Naive thymus-derived CD8-positive, alpha-beta T cell (primary cell): Measurements from ENCODE around the gene PSMC6. TPM values are rescaled to one million over a fixed set of nuclear protein-coding genes. Genes with fewer than 3 reads are reported as not detected.

Experiments
- ATAC-seq, 2 donors: fragments of 150-1000 bp; cut with Tn5 transposase in 1 of 2; sonication (Bioruptor Pico), chemical (Tn5 transposase) in 1 of 2; 1 replicate in 1 of 2; 2 replicates in 1 of 2; pipeline ENCODE4 v1.10.0; 2021; ENCODE audit warnings: mild to moderate bottlenecking in 2 of 2, moderate library complexity in 2 of 2
- POLR2A ChIA-PET: fragments of 350-600 bp; sonication (Branson Sonifier 250); formaldehyde crosslinking; loops from one replicate; lab custom pipeline; 2021; ENCODE audit warnings: antibody characterized with exemption; lab: Charles Lee
- DNase-seq, 10 donors: peaks; one replicate each; pipeline versions ENCODE4 v3.0.0 to v3.0.0-alpha.2; 2020 to 2022
- H3K27ac Mint-ChIP-seq, 10 donors: one replicate each; pipeline ENCODE4 v1.8.0; 2020 to 2022; ENCODE audit warnings: mild to moderate bottlenecking in 10 of 10, mixed read lengths in 10 of 10, moderate library complexity in 4 of 10, inconsistent platforms in 1 of 10
- H3K27me3 Mint-ChIP-seq, 5 donors: one replicate each; pipeline ENCODE4 v1.8.0; 2021 to 2022; ENCODE audit warnings: mixed read lengths in 5 of 5
- H3K36me3 Mint-ChIP-seq, 3 donors: one replicate each; pipeline ENCODE4 v1.8.0; 2020 to 2022; ENCODE audit warnings: mixed read lengths in 3 of 3, mild to moderate bottlenecking in 2 of 3, inconsistent platforms in 1 of 3
- H3K4me1 Mint-ChIP-seq, 4 donors: one replicate each; pipeline ENCODE4 v1.8.0; 2021 to 2022; ENCODE audit warnings: mixed read lengths in 4 of 4
- H3K4me3 Mint-ChIP-seq, 10 donors: one replicate each; pipeline ENCODE4 v1.8.0; 2020 to 2022; ENCODE audit warnings: mild to moderate bottlenecking in 10 of 10, mixed read lengths in 10 of 10, moderate library complexity in 6 of 10, inconsistent platforms in 1 of 10
- H3K9me3 Mint-ChIP-seq, 9 donors: one replicate each; pipeline ENCODE4 v1.8.0; 2020 to 2022; ENCODE audit warnings: mixed read lengths in 9 of 9, mild to moderate bottlenecking in 3 of 9, inconsistent platforms in 1 of 9, moderate library complexity in 1 of 9
- polyA plus RNA-seq, 3 donors: library from polyadenylated mRNA; unstranded; fragments of 300-500 nt; fragmentation: Illumina TruSeq; gene quantifications; one replicate each; pipeline ENCODE4 v1.2.3, GENCODE V29; 2021
- total RNA-seq, 8 experiments: library from RNA in 2 of 8; stranded (reverse) in 2 of 8; gene quantifications; one replicate each; pipeline ENCODE4 v1.2.3 and lab custom pipeline; 2021 to 2026

The PSMC6 gene
- total and polyA plus RNA-seq, 5 experiments from 2014 or later, result 38.1 to 103 (median 60.1) TPM

GRCh38 chr14:52693532-52693931, 13.5 kb upstream of the PSMC6 start:
- H3K4me1 Mint-ChIP-seq, result peaks cover 28 to 61% (median 55%) of the 10 kb centered on the region in 4 donors
- H3K9me3 Mint-ChIP-seq, result no peaks in the 10 kb centered on the region
- peak overlapping the region; percentile 46 to 98 (median 66) for H3K4me3 Mint-ChIP-seq
- ATAC-seq (no peak), DNase-seq (no peak)
- no peaks in the 10 kb centered on the region for H3K27me3 Mint-ChIP-seq
- peak overlapping the region in 7 of 10 donors; percentile 18 to 95 (median 63) for H3K27ac Mint-ChIP-seq
- POLR2A ChIA-PET, result no interaction called here
- peaks cover 0 to 4% (median 3%) of the 10 kb centered on the region in 3 donors for H3K36me3 Mint-ChIP-seq

- Mint-ChIP-seq H3K9me3 (no peaks in the 10 kb centered on the region), H3K27me3 (no peaks in the 10 kb centered on the region), H3K4me3 (peak overlapping the region; percentile 94 to 100 (median 98)), H3K4me1 (peaks cover 27 to 47% (median 46%) of the 10 kb centered on the region in 4 donors), H3K27ac (peak overlapping the region; percentile 93 to 99 (median 98)), H3K36me3 (peaks cover 0 to 4% (median 3%) of the 10 kb centered on the region in 3 donors)
- DNase-seq (peak; percentile 12 to 81 (median 59)), ATAC-seq (peak; percentile 70 to 74)
- POLR2A ChIA-PET, result interaction anchor here (0.6 to 2.6 kb wide), 16 partner anchors 9 to 458 kb away, joined by 3 to 15 read pairs (median 6); partner anchors contain the start of genes DDHD1, GNPNAT1, PSMC6 and STYX
Observed at GRCh38 chr14:52694761-52695480, 12.1 kb upstream of the PSMC6 start.

- Mint-ChIP-seq H3K4me3 (peak within 1 kb of the TSS; percentile 94 to 100 (median 98)), H3K9me3 (no peaks in the 10 kb centered on the region), H3K27me3 (no peaks in the 10 kb centered on the region), H3K4me1 (peaks cover 23 to 42% (median 41%) of the 10 kb centered on the region in 4 donors), H3K27ac (peak within 1 kb of the TSS; percentile 93 to 99 (median 98)), H3K36me3 (peaks cover 0 to 4% (median 0%) of the 10 kb centered on the region in 3 donors)
- peak; percentile 14 to 72 (median 56) for DNase-seq
- peak; percentile 63 to 74 for ATAC-seq
- POLR2A ChIA-PET, result interaction anchor here (0.6 to 2.6 kb wide), 20 partner anchors 9 to 1886 kb away, joined by 3 to 15 read pairs (median 5); partner anchors contain the start of genes DDHD1, GNPNAT1, GPR137C and PSMC6
Observed at GRCh38 chr14:52695481-52696091, 11.4 kb upstream of the PSMC6 start, which contains the start of gene ERO1A. Gene ERO1A (minus strand): TSS chr14:52695558. CDS start chr14:52695481, 77 bp downstream.

GRCh38 chr14:52700701-52701172, 6.3 kb upstream of the PSMC6 start:
- no peaks in the 10 kb centered on the region for H3K9me3 Mint-ChIP-seq
- H3K36me3 Mint-ChIP-seq, result no peaks in the 10 kb centered on the region
- H3K4me3 Mint-ChIP-seq, result no peak overlapping the region
- DNase-seq (no peak), ATAC-seq (no peak)
- H3K27me3 Mint-ChIP-seq, result no peaks in the 10 kb centered on the region
- H3K4me1 Mint-ChIP-seq, result peaks cover 0 to 6% (median 1%) of the 10 kb centered on the region in 4 donors
- no peak overlapping the region for H3K27ac Mint-ChIP-seq
- POLR2A ChIA-PET, result interaction anchor here (1.2 kb wide), 1 partner anchor 14 kb away, joined by 3 read pairs; no protein-coding TSS in a partner anchor

GRCh38 chr14:52701223-52701622, 5.8 kb upstream of the PSMC6 start:
- Mint-ChIP-seq H3K27ac (peak overlapping the region in 1 of 10 donors; percentile 11), H3K4me3 (no peak overlapping the region), H3K9me3 (no peaks in the 10 kb centered on the region), H3K4me1 (peaks cover 0 to 8% (median 2%) of the 10 kb centered on the region in 4 donors), H3K36me3 (no peaks in the 10 kb centered on the region), H3K27me3 (no peaks in the 10 kb centered on the region)
- POLR2A ChIA-PET, result no interaction called here
- no peak for ATAC-seq
- DNase-seq, result no peak

- Mint-ChIP-seq H3K27ac (no peak overlapping the region), H3K36me3 (peaks cover 0 to 5% (median 3%) of the 10 kb centered on the region in 3 donors), H3K4me1 (peaks cover 12 to 25% (median 20%) of the 10 kb centered on the region in 4 donors), H3K4me3 (no peak overlapping the region), H3K9me3 (peaks cover 0 to 4% (median 0%) of the 10 kb centered on the region in 9 donors), H3K27me3 (no peaks in the 10 kb centered on the region)
- no peak for DNase-seq
- no peak for ATAC-seq
- POLR2A ChIA-PET, result no interaction called here
Observed at GRCh38 chr14:52703225-52703624, 3.8 kb upstream of the PSMC6 start.

GRCh38 chr14:52703664-52704063, 3.3 kb upstream of the PSMC6 start:
- Mint-ChIP-seq H3K9me3 (peaks cover 0 to 4% (median 0%) of the 10 kb centered on the region in 9 donors), H3K27ac (no peak overlapping the region), H3K4me3 (no peak overlapping the region), H3K4me1 (peaks cover 13 to 30% (median 24%) of the 10 kb centered on the region in 4 donors), H3K36me3 (peaks cover 0 to 8% (median 3%) of the 10 kb centered on the region in 3 donors), H3K27me3 (no peaks in the 10 kb centered on the region)
- POLR2A ChIA-PET, result interaction anchor here (1.5 to 1.6 kb wide), 2 partner anchors 8 to 39 kb away, joined by 3 to 15 read pairs; partner anchors contain the start of gene ERO1A
- DNase-seq, result no peak
- no peak for ATAC-seq

GRCh38 chr14:52706286-52706685, 714 bp upstream of the PSMC6 start:
- Mint-ChIP-seq H3K27me3 (no peaks in the 10 kb centered on the region), H3K9me3 (peaks cover 0 to 4% (median 0%) of the 10 kb centered on the region in 9 donors), H3K27ac (peak overlapping the region; percentile 95 to 99 (median 97)), H3K4me1 (peaks cover 16 to 41% (median 31%) of the 10 kb centered on the region in 4 donors), H3K4me3 (peak overlapping the region; percentile 93 to 99 (median 98)), H3K36me3 (peaks cover 3 to 34% (median 3%) of the 10 kb centered on the region in 3 donors)
- POLR2A ChIA-PET, result interaction anchor here (1.0 to 1.6 kb wide), 5 partner anchors 11 to 154 kb away, joined by 3 to 8 read pairs (median 5); partner anchors contain the start of genes ERO1A, GPR137C and TXNDC16
- ATAC-seq, result peak; percentile 9 to 15
- peak in 4 of 10 donors; percentile 12 to 67 (median 28) for DNase-seq

- peaks cover 3 to 83% (median 28%) of the 10 kb centered on the region in 3 donors for H3K36me3 Mint-ChIP-seq
- DNase-seq (no peak), ATAC-seq (no peak)
- no peak overlapping the region for H3K27ac Mint-ChIP-seq
- POLR2A ChIA-PET, result interaction anchor here (1.2 to 1.3 kb wide), 2 partner anchors 16 to 18 kb away, joined by 4 read pairs; partner anchors contain the start of gene ERO1A
- no peaks in the 10 kb centered on the region for H3K27me3 Mint-ChIP-seq
- H3K4me1 Mint-ChIP-seq, result peaks cover 16 to 37% (median 27%) of the 10 kb centered on the region in 4 donors
- H3K4me3 Mint-ChIP-seq, result no peak overlapping the region
- peaks cover 0 to under 1% (median 0%) of the 10 kb centered on the region in 9 donors for H3K9me3 Mint-ChIP-seq
Observed at GRCh38 chr14:52711666-52712065, 4.7 kb downstream of the PSMC6 start.

- Mint-ChIP-seq H3K9me3 (no peaks in the 10 kb centered on the region), H3K4me3 (no peak overlapping the region), H3K4me1 (peaks cover under 1 to 7% (median 6%) of the 10 kb centered on the region in 4 donors), H3K27ac (no peak overlapping the region), H3K27me3 (no peaks in the 10 kb centered on the region), H3K36me3 (peaks cover 0 to 79% (median 32%) of the 10 kb centered on the region in 3 donors)
- DNase-seq, result no peak
- ATAC-seq, result no peak
- POLR2A ChIA-PET, result no interaction called here
Observed at GRCh38 chr14:52716155-52716554, 9.2 kb downstream of the PSMC6 start.

GRCh38 chr14:52723514-52724359, 16.7 kb downstream of the PSMC6 start:
- Mint-ChIP-seq H3K27ac (peak overlapping the region; percentile 0 to 81 (median 41)), H3K4me1 (peaks cover 11 to 42% (median 23%) of the 10 kb centered on the region in 4 donors), H3K27me3 (no peaks in the 10 kb centered on the region), H3K4me3 (peak overlapping the region in 1 of 10 donors; percentile 40), H3K9me3 (no peaks in the 10 kb centered on the region), H3K36me3 (peaks cover 0 to 79% (median 7%) of the 10 kb centered on the region in 3 donors)
- POLR2A ChIA-PET, result interaction anchor here (1.1 to 1.6 kb wide), 2 partner anchors 13 to 18 kb away, joined by 3 to 5 read pairs; no protein-coding TSS in a partner anchor
- no peak for DNase-seq
- no peak for ATAC-seq
